KBM-7 (cell line): ENCODE measurements around the gene ABCC9.
"Not testable (repeated sequence)": the region's sequence is repeated elsewhere in the genome, so short reads cannot be mapped to it uniquely, and the experiment has no call there.

ENCODE experiments used
- DNase-seq: peaks from one replicate; pipeline ENCODE4 v3.0.0-alpha.2; 2015
- in situ Hi-C: fragments of 300-500 bp; cut with MboI; formaldehyde crosslinking; loops from 2 replicates; pipeline ENCODE4 v1.14.3; 2020; ENCODE audit warnings: low sequenced_read_pairs, low pct_unique_long_range_greater_than_20kb, mixed read lengths

ABCC9 gene

DNA sequence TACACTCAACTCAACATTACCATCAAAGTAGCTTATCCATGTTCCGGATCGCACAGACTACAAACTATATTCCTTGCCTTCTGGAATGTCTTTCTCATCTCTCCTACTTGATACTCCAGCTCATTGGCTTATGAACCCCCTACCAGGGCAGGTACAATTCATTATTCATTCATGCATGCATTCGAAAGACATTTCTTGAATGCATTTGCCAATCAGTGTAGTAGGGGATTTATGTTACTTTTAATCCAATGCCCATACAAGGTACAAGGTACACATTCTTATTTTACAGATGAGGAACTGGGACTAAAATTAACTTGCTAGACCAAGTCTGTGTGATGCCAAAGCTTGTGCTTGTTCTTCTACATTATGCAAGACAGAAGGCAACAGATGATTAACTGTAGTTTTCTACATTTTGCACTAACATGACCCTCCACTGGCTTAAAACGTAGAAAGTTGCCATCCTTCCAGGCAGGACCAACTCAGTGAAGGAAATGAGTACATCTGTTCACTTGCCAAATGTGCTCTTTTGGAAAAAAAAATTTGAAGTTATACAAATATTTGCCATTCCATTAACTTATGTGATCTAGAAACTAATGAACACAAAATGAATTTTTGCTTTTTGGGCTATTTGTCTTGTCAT is 113.0 kb downstream of the ABCC9 start:
- no peak for DNase-seq
- in situ Hi-C loops: no loop called here

DNA sequence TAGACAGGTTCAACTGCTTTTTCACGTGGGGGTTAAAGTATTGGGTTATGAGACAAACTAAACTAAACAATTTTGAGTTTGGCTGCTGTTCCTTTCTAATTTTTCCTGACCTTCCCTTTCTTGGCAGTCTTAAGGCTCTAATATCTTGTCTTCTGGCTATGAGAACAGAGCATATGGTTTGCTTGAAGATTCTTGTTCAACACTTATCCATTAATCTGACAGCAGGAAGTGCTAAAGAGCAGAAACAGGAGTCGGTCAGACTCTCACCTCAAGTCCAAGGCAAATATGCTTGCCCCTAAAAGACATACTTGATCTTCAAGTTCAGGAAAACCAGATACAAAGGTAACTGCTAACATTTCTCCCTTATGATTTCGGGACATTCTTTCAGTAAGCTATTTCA is 114.1 kb downstream of the ABCC9 start:
- DNase-seq: no peak
- in situ Hi-C loops: no loop called here

DNA sequence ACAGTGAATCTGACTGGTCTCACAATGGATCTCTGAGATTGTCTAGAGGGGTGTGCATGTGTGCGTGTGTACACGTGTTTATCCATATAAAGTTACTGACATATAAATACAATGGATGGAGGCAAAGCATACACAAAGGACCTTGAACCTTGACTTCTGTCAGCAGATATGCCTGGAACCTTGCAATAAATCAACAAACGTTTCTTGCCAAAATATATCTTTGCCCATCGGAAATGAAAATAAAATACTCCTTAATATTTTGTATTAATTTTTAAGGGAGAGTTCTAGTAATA is 114.7 kb downstream of the ABCC9 start:
- in situ Hi-C loops: no loop called here
- no peak for DNase-seq

DNA sequence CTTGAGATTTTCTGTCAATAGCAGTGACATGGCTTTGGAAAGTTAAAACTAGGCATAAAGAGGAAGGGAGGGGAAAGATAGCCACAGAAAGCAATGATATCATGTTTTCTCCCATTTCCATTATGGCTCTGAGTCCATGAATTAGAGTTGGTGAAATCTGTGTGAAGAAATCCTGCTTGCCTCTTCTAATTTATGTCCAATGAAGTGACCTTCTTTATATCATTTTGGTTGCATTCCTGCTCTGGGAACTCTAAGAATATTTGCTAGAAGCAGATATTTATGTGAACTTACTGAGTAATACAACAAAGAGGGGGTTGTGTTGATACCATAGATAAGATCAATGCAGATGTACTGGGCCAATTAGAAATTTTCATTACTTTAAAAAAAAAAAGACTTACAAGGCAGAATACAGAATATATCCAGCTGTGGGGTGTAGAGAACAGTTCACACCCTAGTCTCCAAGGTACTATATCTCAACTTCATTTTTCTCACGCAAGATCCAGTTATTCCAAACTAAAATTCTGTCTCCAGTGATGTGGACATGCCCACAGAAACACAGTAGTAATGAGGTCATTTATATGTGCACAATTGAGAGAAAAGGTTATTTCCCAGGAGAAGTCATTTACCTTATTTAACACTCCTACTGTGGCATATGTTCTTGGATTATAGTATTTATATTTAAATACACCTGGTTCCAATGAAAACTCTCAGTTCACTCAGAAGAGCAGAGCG is 115.2 kb downstream of the ABCC9 start:
- no peak for DNase-seq
- in situ Hi-C loops: no loop called here

DNA sequence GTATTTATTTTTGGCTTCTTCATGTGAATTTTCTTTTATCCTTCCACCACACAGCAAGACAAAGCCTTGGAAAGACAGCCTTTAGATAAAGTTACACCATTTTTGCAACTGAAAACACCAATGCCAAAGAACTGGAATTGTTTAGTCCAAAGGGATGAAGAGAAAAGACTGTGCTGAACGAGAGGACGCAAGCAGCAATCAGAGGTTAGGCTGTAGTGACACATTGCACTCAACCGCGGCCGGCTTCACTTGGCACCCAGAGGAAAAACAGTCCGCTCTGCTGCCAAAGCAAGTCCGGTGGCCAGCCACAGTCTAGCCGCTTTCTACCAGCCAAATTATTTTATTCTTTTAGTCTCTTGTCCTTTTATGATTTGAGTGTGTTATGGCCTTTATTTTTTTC is 117.6 kb downstream of the ABCC9 start:
- DNase-seq: no peak
- in situ Hi-C loops: no loop called here

DNA sequence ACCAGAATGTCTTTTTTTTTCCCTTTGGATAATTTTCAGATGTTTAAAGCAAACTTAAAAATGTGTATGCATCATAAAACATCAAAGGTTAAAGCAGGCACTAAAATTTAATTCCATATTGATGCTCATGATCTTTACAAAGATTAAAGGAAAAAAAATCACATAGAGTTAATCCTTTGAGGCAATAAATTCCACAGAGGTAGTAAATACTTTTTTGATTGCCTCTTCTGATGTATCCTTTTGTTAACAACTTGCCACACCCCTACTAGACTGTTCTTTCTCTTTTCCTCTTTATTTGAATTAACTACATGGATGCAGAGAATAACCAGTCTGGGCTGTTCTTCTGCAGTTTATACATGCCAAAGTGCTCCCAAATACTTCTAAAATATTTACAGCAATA is 121.5 kb downstream of the ABCC9 start:
- in situ Hi-C loops: no loop called here
- no peak for DNase-seq

DNA sequence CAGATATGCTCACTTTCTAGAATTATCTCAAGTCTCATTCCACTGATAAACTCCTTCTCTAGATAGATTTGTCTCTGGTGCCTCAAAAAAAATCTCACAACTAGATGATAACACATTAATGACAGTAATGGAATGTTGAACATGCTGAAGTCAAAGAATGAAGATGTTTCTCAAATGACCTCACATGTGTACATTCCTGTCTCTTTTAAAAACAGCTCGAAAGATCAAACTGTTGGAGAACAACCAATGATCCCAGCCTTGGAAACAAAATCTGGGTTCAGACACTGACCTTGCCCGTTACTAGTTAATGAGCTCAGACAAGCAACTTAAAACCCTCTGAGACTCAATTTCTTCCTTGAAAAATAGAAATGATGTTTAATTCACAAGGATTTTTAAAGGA is 122.0 kb downstream of the ABCC9 start:
- DNase-seq: no peak
- in situ Hi-C loops: no loop called here

DNA sequence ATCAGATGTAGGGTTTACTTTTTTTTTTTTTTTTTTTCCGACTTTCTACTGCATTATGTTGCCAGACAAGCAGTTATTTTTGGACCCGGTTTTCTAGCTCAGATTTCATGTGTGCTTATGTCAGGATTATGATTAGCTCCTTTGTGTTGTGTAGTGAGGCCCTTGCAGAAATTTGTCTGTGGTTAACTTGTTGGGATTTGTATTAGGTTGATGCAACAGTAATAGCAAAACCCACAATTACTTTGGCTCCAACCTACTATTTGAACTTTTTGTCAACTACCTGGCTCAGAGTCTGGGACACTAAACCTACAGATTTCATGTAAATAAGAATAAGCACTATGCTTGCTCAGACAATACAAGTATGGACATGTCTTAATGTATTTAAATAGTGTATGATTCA is 122.6 kb downstream of the ABCC9 start:
- no peak for DNase-seq

DNA sequence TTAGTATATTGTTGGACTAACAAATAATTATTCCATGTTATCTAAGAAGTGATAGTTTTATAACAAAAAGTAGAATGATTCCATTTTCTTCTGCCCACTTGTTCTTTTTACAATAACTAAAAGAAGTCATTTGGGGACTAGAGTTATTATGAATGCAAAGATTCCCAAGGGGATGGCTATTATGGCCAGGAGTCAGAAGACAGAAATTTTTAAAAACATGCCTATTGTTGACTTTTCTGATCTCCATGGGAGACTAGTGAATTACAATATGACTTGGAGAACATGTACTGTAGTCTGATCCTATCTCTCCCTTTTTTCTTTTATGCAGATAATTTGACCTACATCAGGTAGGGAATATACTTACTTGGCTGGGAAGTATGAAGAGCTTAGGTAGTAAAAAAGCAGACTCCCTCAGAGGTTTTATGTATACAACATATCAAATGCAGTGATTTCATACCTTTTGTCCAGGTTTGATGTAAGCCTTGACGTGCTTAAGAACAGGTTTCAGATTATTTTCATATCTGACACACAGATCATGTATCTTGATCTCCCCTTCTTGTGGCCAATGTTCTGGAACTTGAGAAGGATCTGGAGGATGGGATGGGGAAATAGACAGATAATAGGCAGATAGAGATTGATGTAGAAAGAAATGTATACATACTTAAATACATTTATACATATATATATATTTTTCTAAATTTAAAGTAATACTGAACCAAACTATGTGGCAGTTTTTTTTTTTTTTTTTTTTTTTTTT is 125.7 kb downstream of the ABCC9 start:
- in situ Hi-C loops: no loop called here
- DNase-seq: no peak

More for the DNA sequence above, 122.6 kb downstream of the ABCC9 start:
- in situ Hi-C loops: no loop called here

DNA sequence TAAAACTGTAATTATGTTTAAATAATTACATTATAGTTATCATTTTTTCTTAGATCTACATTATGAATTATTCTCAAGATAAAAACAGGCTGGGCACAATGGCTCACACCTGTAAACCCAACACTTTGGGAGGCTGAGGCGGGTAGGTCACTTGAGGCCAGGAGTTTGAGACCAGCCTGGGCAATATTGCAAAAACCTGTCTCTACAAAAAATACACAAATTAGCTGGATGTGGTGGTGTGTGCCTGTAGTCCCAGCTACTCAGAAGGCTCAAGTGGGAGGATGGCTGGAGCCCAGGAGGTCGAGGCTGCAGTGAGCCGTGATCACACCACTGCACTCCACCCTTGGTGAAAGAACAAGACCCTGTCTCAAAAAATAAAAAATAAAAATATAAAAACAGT is 126.4 kb downstream of the ABCC9 start:
- in situ Hi-C loops: no loop called here
- DNase-seq: no peak

DNA sequence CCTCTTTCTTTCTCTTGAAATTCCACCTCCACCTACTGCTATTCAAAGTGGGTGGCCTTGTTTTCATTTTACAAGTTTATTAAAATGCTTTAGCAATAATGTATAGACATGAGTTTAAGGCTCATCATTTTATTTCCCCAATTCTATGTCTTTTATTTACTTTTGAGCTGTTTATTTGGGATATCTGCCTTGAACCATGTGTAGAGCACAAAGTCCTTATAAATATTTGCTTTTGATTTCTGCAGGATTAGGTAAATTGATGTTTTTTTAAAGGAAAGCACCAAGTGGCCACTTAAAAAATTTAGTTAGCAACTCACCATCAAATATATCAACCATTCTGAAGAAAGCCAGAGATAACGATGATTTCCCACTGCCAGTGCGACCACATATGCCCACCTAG is 126.9 kb downstream of the ABCC9 start:
- no peak for DNase-seq
- in situ Hi-C loops: no loop called here

DNA sequence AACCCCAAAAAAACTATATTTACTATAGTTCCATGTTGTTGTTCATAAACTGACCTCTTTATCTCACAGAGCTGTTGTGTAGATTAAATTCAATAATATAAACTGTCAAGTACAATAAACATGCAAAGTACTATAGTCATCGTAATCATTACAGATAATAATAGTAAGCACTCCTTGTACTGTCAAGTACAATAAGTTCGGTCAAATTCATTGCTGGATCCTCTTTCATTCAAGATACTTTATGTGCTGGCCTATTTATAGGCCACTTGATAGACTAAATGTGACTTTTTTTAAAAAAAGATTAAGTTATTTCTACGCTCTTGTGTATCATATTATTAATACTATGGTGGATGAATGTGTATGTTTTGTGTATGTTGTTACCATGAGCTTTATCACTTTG is 127.5 kb downstream of the ABCC9 start:
- in situ Hi-C loops: no loop called here

DNA sequence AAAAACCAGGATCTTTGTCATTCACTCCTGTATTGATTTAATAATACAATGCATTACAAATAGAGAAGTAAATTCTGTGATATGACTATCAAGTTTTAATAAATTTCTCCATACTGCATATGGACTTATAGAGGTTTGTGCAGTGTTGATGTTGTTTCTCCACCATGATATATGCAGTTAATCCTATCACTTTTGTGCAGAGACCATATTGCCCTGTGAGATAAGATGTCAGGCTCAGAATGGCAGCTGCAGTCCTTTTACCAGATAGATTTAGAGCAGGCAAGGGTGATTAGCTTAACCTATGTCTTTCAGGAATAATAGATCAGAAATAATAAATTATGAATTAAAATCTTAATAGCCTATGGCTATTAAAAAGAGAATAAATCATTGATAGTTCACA is 128.1 kb downstream of the ABCC9 start:
- no peak for DNase-seq
- in situ Hi-C loops: no loop called here

More for the DNA sequence above, 127.5 kb downstream of the ABCC9 start:
- DNase-seq: no peak

DNA sequence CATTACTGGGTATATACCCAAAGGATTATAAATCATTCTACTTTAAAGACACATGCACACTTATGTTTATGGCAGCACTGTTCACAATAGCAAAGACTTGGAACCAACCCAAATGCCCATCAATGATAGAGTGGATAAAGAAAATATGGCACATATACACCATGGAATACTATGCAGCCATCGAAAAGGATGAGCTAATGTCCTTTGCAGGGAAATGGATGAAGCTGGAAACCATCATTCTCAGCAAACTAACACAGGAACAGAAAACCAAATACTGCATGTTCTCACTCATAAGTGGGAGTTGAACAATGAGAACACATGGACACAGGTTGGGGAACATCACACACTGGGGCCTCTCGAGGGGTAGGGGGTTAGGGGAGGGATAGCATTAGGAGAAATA is 128.9 kb downstream of the ABCC9 start:
- DNase-seq, in situ Hi-C loops: not testable (repeated sequence)

DNA sequence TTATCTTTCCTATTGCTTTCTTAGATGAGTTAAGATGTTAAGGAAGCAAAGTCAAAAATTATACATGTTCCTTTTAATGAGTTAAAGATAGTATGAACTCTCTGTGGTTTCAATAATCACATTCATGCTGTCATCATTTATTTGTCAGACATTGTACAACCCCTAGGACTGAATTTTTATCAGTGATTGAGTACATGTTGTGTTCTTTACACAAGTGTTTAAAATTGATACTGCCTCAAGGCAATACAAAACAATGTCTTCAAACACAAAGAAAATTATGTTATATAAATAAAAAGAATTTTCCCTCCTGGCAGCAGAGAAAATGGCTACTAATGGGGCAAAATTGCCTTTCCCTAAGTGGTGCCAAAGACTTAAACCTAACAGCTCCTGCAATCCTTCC is 132.1 kb downstream of the ABCC9 start:
- DNase-seq: no peak
- in situ Hi-C loops: no loop called here

DNA sequence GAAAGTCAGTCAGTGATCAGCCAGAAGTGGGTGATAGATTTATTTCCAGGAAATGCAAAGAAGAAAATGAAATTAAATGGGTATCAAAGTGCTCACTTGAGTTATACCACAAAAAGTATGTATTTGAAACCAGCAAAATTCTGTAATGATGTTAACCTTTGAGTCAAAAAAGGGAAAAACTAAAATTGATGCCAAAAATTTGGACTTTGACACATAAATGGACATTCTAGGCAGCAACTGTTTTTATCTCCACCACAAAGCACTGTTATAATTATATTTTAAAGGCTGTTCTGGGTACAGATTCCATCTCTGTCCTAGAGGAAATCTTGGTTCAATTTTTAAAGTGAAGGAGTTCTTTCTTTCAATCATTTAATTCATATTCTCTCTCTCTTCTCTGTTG is 135.0 kb downstream of the ABCC9 start:
- in situ Hi-C loops: no loop called here

DNA sequence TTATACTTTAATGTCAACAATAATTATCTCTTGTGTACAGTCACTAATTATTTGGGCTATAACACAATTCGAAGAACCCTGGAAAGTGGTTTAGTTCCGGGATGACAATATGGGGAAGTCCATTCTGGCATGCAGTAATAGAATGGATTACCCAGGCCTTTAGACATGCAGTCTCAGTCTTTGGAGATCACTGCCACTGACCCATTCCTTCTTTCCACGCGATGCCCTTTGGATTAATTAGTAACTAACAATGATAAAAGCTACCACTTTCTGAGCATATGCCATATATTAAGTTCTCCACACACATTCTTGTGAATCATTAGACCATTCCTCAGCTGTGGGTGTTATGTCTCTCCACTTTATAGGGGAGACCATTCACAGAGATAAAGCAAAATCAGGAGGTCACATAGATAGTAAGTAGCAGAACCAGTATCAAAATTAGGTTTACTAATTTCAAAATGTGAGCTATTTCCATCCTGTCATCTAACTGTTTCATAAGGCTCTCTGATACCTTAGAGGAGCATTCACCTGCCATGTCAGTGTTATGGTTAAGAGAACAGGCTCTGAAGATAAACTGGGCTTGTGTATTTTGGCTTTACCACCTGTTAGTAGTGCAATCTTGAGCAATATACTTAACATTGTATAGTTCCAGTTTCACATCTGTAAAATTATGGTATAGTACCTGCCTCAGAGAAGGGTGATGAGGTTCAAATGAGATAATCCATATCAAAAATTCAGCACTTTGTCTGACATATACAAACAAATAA is 139.5 kb downstream of the ABCC9 start:
- DNase-seq: no peak
- in situ Hi-C loops: no loop called here

More for the DNA sequence above, 135.0 kb downstream of the ABCC9 start:
- no peak for DNase-seq

DNA sequence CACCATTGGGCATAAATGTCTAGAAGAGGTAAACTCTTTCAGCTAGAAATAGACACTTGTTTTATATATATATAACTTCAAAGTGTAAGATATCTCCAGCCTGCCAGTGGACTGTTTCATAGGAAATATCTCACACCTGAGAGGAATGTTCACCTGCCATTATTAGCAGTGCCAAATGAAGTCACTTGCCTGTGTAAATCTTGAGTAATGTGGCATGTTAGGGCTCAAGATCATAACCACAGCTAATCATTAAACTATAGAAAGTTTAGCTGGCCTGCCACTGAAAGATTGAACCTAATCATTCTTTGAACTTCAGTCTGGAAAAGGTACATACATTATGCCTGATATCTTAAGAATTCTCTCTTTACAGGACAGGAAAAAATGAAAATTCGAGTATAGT is 141.2 kb downstream of the ABCC9 start:
- in situ Hi-C loops: no loop called here
- DNase-seq: no peak

DNA sequence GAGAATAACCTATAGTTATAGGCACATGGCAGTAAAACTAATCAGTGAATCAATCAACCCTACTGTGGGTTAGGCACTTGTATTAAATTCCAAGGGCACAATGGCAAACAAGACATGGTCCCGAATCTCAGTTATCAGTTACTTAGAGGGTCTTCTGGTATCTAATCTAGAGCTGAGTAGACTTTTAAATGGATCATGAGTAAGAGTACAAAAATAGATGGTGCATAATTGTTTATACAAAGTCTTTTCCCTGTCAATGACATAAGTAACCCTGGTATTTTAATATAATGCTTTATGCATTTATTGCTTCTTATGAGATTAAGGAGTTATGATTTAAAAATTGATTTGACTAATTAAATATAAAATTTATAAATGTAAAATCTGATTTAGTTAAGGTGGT is 143.7 kb downstream of the ABCC9 start:
- in situ Hi-C loops: no loop called here

More for the DNA sequence above, 143.7 kb downstream of the ABCC9 start:
- no peak for DNase-seq
